GM18508 (cell line): ENCODE measurements around the gene CTXND2.

Experiments
- ATAC-seq: cut with Tn5 transposase; IDR thresholded peaks from one replicate; pipeline ENCODE4 v1.9.1; 2021; ENCODE audit warnings: moderate number of reproducible peaks; ENCODE audit not compliant: insufficient read depth, unreplicated experiment

CTXND2 gene

GRCh38 chr1:150955280-150955679 is 68.3 kb downstream of the CTXND2 start:
- no peak for ATAC-seq

GRCh38 chr1:150957666-150958065 is 70.7 kb downstream of the CTXND2 start:
- ATAC-seq = no peak

- no peak for ATAC-seq
Measured at GRCh38 chr1:150960646-150961045, 73.7 kb downstream of the CTXND2 start.

GRCh38 chr1:150961756-150962155 is 74.8 kb downstream of the CTXND2 start:
- ATAC-seq = no peak
